GM19238 (cell line): Measurements from ENCODE around the gene HIF1AN.

Experiments
- DNase-seq: peaks from one replicate; pipeline ENCODE4 v3.0.0; 2011; ENCODE audit warnings: low spot score; ENCODE audit not compliant: insufficient read length

HIF1AN gene

GRCh38 chr10:100535715-100536353 is at the start of gene HIF1AN:
Gene HIF1AN, plus strand, starts transcription at chr10:100535943. Its CDS starts 16 bp downstream, at chr10:100535959.
- peak; percentile 92 for DNase-seq

- DNase-seq: no peak
Measured at GRCh38 chr10:100487529-100487928, 48.2 kb upstream of the HIF1AN start.

GRCh38 chr10:100489396-100489795 is 46.3 kb upstream of the HIF1AN start:
- no peak for DNase-seq

GRCh38 chr10:100490531-100490930 is 45.2 kb upstream of the HIF1AN start:
- no peak for DNase-seq

GRCh38 chr10:100496567-100496966 is 39.2 kb upstream of the HIF1AN start:
- DNase-seq: no peak

- no peak for DNase-seq
Measured at GRCh38 chr10:100498059-100498458, 37.7 kb upstream of the HIF1AN start.

GRCh38 chr10:100501423-100501822 is 34.3 kb upstream of the HIF1AN start:
- DNase-seq: no peak

GRCh38 chr10:100502926-100503494 is 32.7 kb upstream of the HIF1AN start:
- DNase-seq: no peak

GRCh38 chr10:100504096-100504495 is 31.6 kb upstream of the HIF1AN start:
- no peak for DNase-seq

GRCh38 chr10:100505164-100505563 is 30.6 kb upstream of the HIF1AN start:
- no peak for DNase-seq

GRCh38 chr10:100506596-100507356 is 29.0 kb upstream of the HIF1AN start:
- DNase-seq: no peak

- no peak for DNase-seq
Measured at GRCh38 chr10:100507357-100507732, 28.4 kb upstream of the HIF1AN start.

GRCh38 chr10:100508266-100508665 is 27.5 kb upstream of the HIF1AN start:
- DNase-seq: no peak

- peak; percentile 37 for DNase-seq
Measured at GRCh38 chr10:100508691-100509150, 27.0 kb upstream of the HIF1AN start.

GRCh38 chr10:100509241-100509840 is 26.4 kb upstream of the HIF1AN start:
- no peak for DNase-seq

GRCh38 chr10:100510533-100511308 is 25.0 kb upstream of the HIF1AN start:
- no peak for DNase-seq

GRCh38 chr10:100515612-100516011 is 20.1 kb upstream of the HIF1AN start:
- DNase-seq: no peak

- no peak for DNase-seq
Measured at GRCh38 chr10:100516847-100517246, 18.9 kb upstream of the HIF1AN start.

GRCh38 chr10:100518761-100519241 is 16.9 kb upstream of the HIF1AN start:
- DNase-seq: no peak

- no peak for DNase-seq
Measured at GRCh38 chr10:100519311-100520051, 16.3 kb upstream of the HIF1AN start, which contains the start of gene SEC31B. Gene SEC31B, minus strand, starts transcription at chr10:100519861. Its CDS starts 2,909 bp downstream, at chr10:100516952.
